Smooth muscle cell of the coronary artery (primary cell): ENCODE data around the gene MAP3K9. TPM values are rescaled to one million over a fixed set of nuclear protein-coding genes. Genes with fewer than 3 reads are reported as not detected.

Experiments
- total RNA-seq: library from RNA; depleted of rRNA; stranded (reverse); fragments of >200 nt; gene quantifications from 2 replicates; pipeline ENCODE4 v1.2.3, GENCODE V29; 2014; ENCODE audit warnings: low replicate concordance

The MAP3K9 gene
- under 0.01 and 0.08 TPM in 2 replicates for total RNA-seq

GRCh38 chr14:70809225-70810219, at the start of gene MAP3K9:
TSS of gene MAP3K9 (minus strand) at chr14:70809513. CDS start at chr14:70809171, 342 bp downstream.

Other genes with a start within 250 kb of the MAP3K9 start
- 12.4 and 17.3 TPM in 2 replicates for gene MED6, start 208.9 kb downstream of the MAP3K9 start, total RNA-seq
- 0.23 TPM in 2 replicates for gene TTC9, start 167.6 kb downstream of the MAP3K9 start, total RNA-seq
- 29.1 and 35.2 TPM in 2 replicates for gene PCNX1, start 97.9 kb upstream of the MAP3K9 start, total RNA-seq